HG03064 (cell line): ENCODE measurements around the gene DYNC2H1.
"Not testable (repeated sequence)": the region's sequence is repeated elsewhere in the genome, so short reads cannot be mapped to it uniquely, and the experiment has no call there.

Experiments
- ATAC-seq: cut with Tn5 transposase; IDR thresholded peaks from one replicate; pipeline ENCODE4 v1.9.1; 2021; ENCODE audit warnings: low read depth; ENCODE audit not compliant: unreplicated experiment

DYNC2H1 gene

GRCh38 chr11:103354656-103355055, 245.4 kb downstream of the DYNC2H1 start:
- no peak for ATAC-seq

- ATAC-seq: no peak
Measured at GRCh38 chr11:103358251-103358650, 249.0 kb downstream of the DYNC2H1 start.

- no peak for ATAC-seq
Measured at GRCh38 chr11:103359216-103359615, 250.0 kb downstream of the DYNC2H1 start.

- no peak for ATAC-seq
Measured at GRCh38 chr11:103364687-103365086, 255.5 kb downstream of the DYNC2H1 start.

- no peak for ATAC-seq
Measured at GRCh38 chr11:103367650-103368049, 258.4 kb downstream of the DYNC2H1 start.

- ATAC-seq: no peak
Measured at GRCh38 chr11:103368145-103368544, 258.9 kb downstream of the DYNC2H1 start.

GRCh38 chr11:103370076-103370475, 260.9 kb downstream of the DYNC2H1 start:
- no peak for ATAC-seq

- ATAC-seq: no peak
Measured at GRCh38 chr11:103372906-103373305, 263.7 kb downstream of the DYNC2H1 start.

GRCh38 chr11:103374227-103374626, 265.0 kb downstream of the DYNC2H1 start:
- not testable (repeated sequence) for ATAC-seq

- ATAC-seq: no peak
Measured at GRCh38 chr11:103378931-103379330, 269.7 kb downstream of the DYNC2H1 start.

- no peak for ATAC-seq
Measured at GRCh38 chr11:103380031-103380430, 270.8 kb downstream of the DYNC2H1 start.

- no peak for ATAC-seq
Measured at GRCh38 chr11:103384652-103385051, 275.4 kb downstream of the DYNC2H1 start.

GRCh38 chr11:103395612-103396011, 286.4 kb downstream of the DYNC2H1 start:
- ATAC-seq: no peak

GRCh38 chr11:103396237-103396636, 287.0 kb downstream of the DYNC2H1 start:
- no peak for ATAC-seq

GRCh38 chr11:103397369-103397768, 288.1 kb downstream of the DYNC2H1 start:
- no peak for ATAC-seq

GRCh38 chr11:103398829-103399228, 289.6 kb downstream of the DYNC2H1 start:
- ATAC-seq: no peak

- no peak for ATAC-seq
Measured at GRCh38 chr11:103406357-103406756, 297.1 kb downstream of the DYNC2H1 start.

GRCh38 chr11:103407641-103408040, 298.4 kb downstream of the DYNC2H1 start:
- no peak for ATAC-seq

GRCh38 chr11:103413266-103413888, 304.2 kb downstream of the DYNC2H1 start:
- no peak for ATAC-seq

GRCh38 chr11:103418014-103418413, 308.8 kb downstream of the DYNC2H1 start:
- ATAC-seq: no peak

GRCh38 chr11:103420593-103420992, 311.4 kb downstream of the DYNC2H1 start:
- ATAC-seq: no peak

GRCh38 chr11:103433386-103434072, 324.3 kb downstream of the DYNC2H1 start:
- ATAC-seq: no peak
